HG02678 (cell line): ENCODE measurements around the gene CDC42BPA.

Experiments
- ATAC-seq: cut with Tn5 transposase; IDR thresholded peaks from one replicate; pipeline ENCODE4 v1.9.1; 2021; ENCODE audit warnings: mild to moderate bottlenecking, moderate library complexity; ENCODE audit not compliant: unreplicated experiment

Gene CDC42BPA

DNA sequence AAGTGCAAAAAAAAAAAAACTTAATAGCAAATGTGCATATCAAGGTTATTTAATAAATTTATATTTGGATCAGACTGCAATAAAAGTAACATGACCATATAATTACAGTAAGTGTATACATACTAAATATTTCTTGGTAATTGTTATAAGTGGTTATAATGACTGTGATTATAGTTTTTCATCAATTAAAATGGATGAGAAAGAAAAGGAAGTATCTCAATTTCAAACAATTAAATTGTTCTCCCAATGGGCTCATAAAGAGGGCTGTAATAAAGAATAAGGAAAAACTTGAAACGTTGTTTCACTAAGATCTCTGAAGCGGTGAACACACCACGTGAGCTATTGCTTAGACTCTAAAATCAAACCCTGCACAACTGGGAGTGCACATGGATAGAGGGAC, 104.1 kb downstream of the CDC42BPA start:
- ATAC-seq: no peak

- no peak for ATAC-seq
Observed at GRCh38 chr1:227213426-227213825, 104.9 kb downstream of the CDC42BPA start.

- ATAC-seq: no peak
Observed at GRCh38 chr1:227212164-227212563, 106.1 kb downstream of the CDC42BPA start.

DNA sequence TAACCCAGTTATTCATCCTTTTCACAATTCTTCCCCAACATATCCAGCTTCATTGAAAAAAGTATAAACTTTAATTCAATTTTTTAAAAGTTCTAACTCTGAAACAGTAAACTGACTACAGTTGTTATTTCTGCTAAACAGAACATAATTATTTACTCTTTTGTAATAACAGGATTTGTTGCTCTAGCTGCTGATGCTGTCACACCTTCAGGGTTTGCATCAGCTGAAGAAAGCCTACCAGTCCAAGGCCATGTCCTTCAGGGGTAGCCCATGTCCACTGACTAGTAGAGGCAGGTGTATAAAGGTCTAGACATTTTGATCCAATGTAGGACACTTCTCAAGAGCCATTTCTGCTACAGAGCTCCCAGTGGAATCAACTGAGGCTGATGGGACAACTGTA, 107.7 kb downstream of the CDC42BPA start:
- ATAC-seq: no peak

DNA sequence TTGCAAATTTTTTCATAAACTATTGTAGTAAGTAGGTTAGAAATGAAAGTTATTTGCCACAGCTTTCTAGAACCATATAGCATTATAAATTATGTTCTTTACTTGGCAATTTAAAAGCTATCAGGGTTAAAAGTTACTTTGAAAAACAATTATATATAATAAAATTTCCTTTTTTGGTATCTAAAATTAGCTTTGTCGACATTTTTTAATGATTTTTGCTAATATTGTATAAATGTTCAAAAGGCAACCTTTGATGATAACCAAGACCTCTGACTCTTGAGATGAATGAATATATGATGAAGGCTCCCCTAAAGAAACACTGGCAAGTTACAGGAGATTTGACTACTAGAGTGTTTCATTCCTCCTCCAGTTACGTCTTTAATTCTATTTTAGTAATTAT, 121.2 kb downstream of the CDC42BPA start:
- no peak for ATAC-seq

GRCh38 chr1:227192163-227192562, 126.1 kb downstream of the CDC42BPA start:
- peak; percentile 82 for ATAC-seq

- ATAC-seq: peak; percentile 76
Observed at GRCh38 chr1:227191607-227192006, 126.7 kb downstream of the CDC42BPA start.

GRCh38 chr1:227190321-227190720, 128.0 kb downstream of the CDC42BPA start:
- ATAC-seq: no peak

- ATAC-seq: no peak
Observed at GRCh38 chr1:227185291-227185690, 133.0 kb downstream of the CDC42BPA start.

- ATAC-seq: no peak
Observed at GRCh38 chr1:227182012-227182411, 136.3 kb downstream of the CDC42BPA start.

DNA sequence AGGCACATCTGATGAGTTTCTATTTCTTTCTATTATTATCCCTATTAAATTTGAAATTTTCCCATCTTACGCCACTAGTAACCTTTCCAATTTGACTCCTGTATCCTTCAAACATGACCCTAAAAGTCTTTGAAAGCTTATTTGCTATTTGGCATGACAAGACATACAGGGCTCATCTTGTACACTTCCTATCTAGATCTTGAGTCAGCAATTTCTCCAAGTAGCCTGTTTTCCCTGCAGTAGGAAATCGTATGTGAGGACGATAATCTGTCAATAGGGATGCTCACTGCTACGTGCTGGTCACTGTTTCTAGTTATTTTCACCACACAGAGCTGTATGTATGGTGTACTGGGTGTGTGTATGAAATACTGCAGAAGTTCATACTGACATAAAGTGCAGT, 142.7 kb downstream of the CDC42BPA start:
- no peak for ATAC-seq

DNA sequence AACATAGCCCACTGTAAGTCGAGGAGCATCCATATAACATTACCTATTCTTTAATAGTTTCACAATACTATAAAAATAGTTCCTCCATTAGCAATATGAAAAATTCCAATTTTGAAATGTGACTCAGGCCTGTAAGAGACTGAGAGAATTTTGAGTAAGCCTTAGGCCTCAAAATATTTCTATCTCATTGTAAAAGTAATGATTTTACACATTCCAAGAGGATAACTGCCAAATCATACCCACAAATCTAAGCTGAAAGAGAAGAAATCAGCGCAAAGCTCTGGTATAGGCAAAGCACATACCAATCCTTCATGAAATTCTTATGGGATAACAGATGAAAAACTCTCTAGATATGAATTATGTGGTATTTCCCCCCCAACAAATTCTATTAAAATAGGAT, 144.1 kb downstream of the CDC42BPA start:
- ATAC-seq: no peak

DNA sequence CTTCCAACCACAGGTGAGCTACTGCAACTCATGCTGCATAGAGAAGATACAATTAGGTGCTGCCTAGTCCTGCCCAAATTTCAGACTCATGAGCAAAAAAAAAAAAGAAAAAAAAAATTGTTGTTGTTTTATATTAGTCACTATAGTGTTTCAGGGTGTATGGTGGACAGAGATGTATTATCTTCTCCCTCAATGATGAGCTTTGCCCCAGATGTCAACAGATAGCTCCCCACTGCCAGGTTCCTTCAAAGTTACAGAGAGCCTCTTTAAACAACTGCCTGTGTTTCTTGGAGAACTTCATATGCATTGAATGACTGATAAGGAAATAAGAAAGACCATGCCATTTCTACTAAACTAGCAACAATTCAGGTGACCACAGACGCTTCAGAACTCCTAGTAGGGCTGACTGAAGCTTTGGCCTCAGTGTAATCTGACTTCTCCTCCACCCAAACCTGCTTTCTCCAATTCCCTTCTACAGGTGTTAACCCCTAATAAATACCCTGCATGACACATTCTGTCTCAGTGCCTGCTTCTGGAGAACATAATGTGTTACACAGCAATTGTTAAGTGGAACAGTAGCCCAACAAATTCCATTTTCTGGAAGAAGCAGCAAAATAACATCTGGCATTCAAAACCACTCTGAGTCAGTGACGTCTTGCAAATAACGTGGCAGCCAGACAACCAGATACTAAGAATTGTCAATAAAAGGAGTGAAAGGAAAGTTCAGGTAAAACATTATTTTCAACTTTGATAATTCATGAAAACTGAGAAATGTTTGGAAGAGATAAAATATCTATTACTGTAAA, 147.7 kb downstream of the CDC42BPA start:
- ATAC-seq: no peak

DNA sequence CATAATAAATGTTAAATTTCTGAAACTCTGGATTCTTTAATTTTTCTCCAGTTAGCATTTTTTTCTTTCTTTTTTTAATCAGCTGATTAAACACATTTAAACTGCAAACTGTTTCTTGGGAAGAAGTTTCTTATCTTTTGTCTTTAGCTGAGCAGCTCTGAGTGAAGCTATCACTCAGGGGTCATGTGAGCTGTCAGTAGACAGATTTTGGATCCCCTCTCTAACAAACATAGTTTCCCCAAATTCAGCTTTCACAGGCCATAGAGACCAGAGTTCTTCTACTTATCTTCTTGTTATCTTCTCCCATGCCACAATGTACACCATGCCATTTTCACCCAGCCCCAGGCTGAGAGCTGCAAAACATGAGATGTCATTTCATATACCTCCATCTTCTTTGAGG, 148.9 kb downstream of the CDC42BPA start:
- no peak for ATAC-seq

DNA sequence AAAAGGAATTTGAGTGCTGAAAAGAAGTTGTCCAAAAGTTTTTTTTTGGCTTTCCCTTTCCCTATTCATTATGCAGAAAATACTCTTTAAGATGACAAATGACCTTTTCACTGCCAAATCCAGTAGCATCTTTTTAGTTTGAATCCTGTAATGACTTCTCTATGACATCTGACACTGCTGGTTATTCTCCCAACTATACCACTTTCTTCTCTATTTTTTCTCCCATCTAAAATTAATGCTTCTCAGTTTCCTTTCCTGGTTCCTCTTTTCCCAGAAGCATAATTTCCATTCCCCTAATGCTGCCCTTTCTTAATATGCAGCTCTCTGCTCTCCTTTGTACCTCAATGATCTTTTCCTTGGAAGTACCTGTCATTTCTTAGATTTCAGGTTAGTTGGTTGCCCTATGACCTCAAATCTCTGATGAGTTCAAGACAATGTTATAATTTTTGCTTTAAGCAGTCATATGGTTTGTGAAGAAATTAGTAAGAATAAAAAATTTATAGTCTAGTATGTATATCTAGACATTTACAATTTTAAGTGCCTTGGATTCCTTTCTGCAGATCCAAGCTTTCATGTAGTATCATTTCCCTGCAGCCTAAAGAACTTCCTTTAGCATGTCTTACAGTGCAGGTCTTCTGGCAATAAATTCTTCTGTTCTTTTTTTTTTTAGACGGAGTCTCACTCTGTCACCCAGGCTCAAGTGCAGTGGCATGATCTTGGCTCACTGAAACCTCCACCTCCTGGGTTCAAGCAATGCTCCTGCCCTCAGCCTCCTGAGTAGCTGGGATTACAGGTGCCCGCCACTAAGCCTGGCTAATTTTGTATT, 150.8 kb downstream of the CDC42BPA start:
- ATAC-seq: no peak

GRCh38 chr1:227166559-227166958, 151.7 kb downstream of the CDC42BPA start:
- no peak for ATAC-seq

- no peak for ATAC-seq
Observed at GRCh38 chr1:227161470-227161869, 156.8 kb downstream of the CDC42BPA start.

- ATAC-seq: no peak
Observed at GRCh38 chr1:227156520-227156919, 161.8 kb downstream of the CDC42BPA start.

GRCh38 chr1:227155688-227156087, 162.6 kb downstream of the CDC42BPA start:
- ATAC-seq: no peak

DNA sequence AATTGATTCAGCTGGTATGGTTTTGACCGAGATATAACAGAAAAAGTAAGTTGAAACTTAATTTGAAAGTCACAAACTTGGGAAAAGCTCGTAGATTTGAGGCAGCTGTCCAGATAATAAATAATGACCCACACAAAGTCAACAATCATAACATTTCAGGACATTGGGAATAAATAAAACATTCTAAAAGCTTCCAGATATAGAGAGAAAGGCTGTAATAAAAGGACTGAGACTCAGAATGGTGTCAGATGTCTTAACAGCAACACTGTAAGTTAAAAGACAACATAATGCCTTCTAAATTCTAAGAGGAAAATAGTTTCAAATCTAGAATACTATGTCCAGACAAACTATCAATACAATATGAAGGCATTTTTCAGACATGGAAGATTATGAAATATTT, 163.3 kb downstream of the CDC42BPA start:
- no peak for ATAC-seq

DNA sequence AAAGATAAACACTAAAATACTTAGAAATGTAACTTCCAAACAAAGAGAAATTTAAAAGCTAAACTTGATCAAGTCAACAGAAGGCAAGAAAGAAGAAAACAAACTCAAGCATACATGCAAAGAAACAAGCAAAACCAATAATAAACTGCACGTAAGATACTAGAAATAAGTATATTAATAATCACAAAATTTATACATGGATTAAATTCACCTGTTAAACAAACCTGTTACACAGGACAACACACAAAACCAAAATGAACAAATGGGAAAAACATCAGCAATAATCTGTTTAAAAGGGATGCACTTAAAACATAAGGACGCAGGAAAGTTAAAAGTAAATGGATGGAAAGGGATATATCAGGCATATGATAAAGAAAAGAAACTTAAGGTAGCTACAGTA, 165.8 kb downstream of the CDC42BPA start:
- ATAC-seq: no peak

GRCh38 chr1:227140376-227140775, 177.9 kb downstream of the CDC42BPA start:
- ATAC-seq: no peak
